Suprapubic skin (tissue), 4 donors: Measurements from ENCODE around the gene ZDHHC24.

Source experiments
- CTCF ChIP-seq, 2 donors: fragments of 200-600 bp in 1 of 2; fragments of 450-650 bp in 1 of 2; sonication (generic) in 1 of 2; IDR thresholded peaks; one replicate each; pipeline ENCODE4 v1.5.1; 2016 to 2019; ENCODE audit warnings: antibody characterized with exemption in 2 of 2, mild to moderate bottlenecking in 1 of 2, moderate library complexity in 1 of 2
- EP300 ChIP-seq: sonication (generic); formaldehyde crosslinking; IDR thresholded peaks from one replicate; pipeline ENCODE4 v1.6.1; 2017; ENCODE audit warnings: antibody characterized with exemption
- POLR2A ChIP-seq, 2 donors: fragments of 450-650 bp; IDR thresholded peaks; one replicate each; pipeline ENCODE4 v1.6.1; 2017; ENCODE audit warnings: antibody characterized with exemption in 2 of 2, mild to moderate bottlenecking in 2 of 2, moderate library complexity in 2 of 2
- POLR2AphosphoS5 ChIP-seq, 3 donors: sonication (generic); formaldehyde crosslinking; IDR thresholded peaks; one replicate each; pipeline ENCODE4 v1.6.1; 2017; ENCODE audit warnings: antibody characterized with exemption in 3 of 3

GRCh38 chr11:66489636-66490035 lies 56.2 kb downstream of the ZDHHC24 start:
- no peak for TF ChIP-seq CTCF (IDR thresholded peaks at IDR 0.05)
- no peak for TF ChIP-seq EP300
- no peak for TF ChIP-seq POLR2A (IDR thresholded peaks at IDR 0.05)
- TF ChIP-seq POLR2AphosphoS5 (IDR thresholded peaks at IDR 0.05) = no peak
